IMR-90 (cell line): ENCODE results near the gene TRIM37. TPM values are rescaled to one million over a fixed set of nuclear protein-coding genes. Genes with fewer than 3 reads are reported as not detected.

ENCODE experiments used
- ATAC-seq: fragments of 200-7000 bp; cut with Tn5 transposase; 2 replicates; pipeline ENCODE4 v1.9.1; 2020; ENCODE audit warnings: low read depth, mild to moderate bottlenecking, moderate library complexity
- BruUV-seq: library from RNA; stranded (reverse); fragments of 400-500 nt; replicated peaks from 2 replicates; lab custom pipeline; 2021; lab: Mats Ljungman, UMichigan
- CTCF ChIA-PET: fragments of 300-600 bp; formaldehyde crosslinking; extraction: SDS; loops from one replicate; lab custom pipeline; 2021; ENCODE audit warnings: antibody characterized with exemption; lab: Yijun Ruan, JAX
- POLR2A ChIA-PET: fragments of 300-600 bp; sonication (Branson Sonifier 250); formaldehyde crosslinking; loops from one replicate; lab custom pipeline; 2022; ENCODE audit warnings: antibody characterized with exemption; ENCODE audit not compliant: unreplicated experiment; lab: Charles Lee
- DNase-seq: peaks from one replicate; pipeline ENCODE4 v3.0.0; 2013
- H2AFZ ChIP-seq: replicated peaks from 2 replicates; pipeline ENCODE3; 2013; ENCODE audit warnings: low read length, mild to moderate bottlenecking; ENCODE audit not compliant: poor library complexity
- H2AK5ac ChIP-seq: 2 replicates; pipeline ENCODE4 v1.6.1; 2013; ENCODE audit warnings: low read depth, low read length, inconsistent platforms
- H2AK9ac ChIP-seq: replicated peaks from 2 replicates; pipeline ENCODE3; 2013; ENCODE audit warnings: mild to moderate bottlenecking, low read depth, low read length, moderate library complexity; ENCODE audit not compliant: poor library complexity
- H2BK120ac ChIP-seq: 2 replicates; pipeline ENCODE4 v1.6.1; 2013; ENCODE audit warnings: low read depth, low read length, inconsistent platforms
- H2BK15ac ChIP-seq: 3 replicates; pipeline ENCODE4 v1.6.1; 2013; ENCODE audit warnings: low read depth, low read length, inconsistent platforms
- H2BK20ac ChIP-seq: 2 replicates; pipeline ENCODE4 v1.6.1; 2013; ENCODE audit warnings: low read depth, mild to moderate bottlenecking, inconsistent platforms, low read length, moderate library complexity
- H2BK5ac ChIP-seq: 2 replicates; pipeline ENCODE4 v1.6.1; 2013; ENCODE audit warnings: mild to moderate bottlenecking, low read depth, low read length, inconsistent platforms; ENCODE audit not compliant: poor library complexity, severe bottlenecking
- H3K14ac ChIP-seq: replicated peaks from 2 replicates; pipeline ENCODE4 v1.6.1; 2013; ENCODE audit warnings: low read depth, low read length, inconsistent platforms
- H3K18ac ChIP-seq: 2 replicates; pipeline ENCODE4 v1.6.1; 2013; ENCODE audit warnings: low read depth, low read length, control low read depth
- H3K23ac ChIP-seq: 2 replicates; pipeline ENCODE4 v1.6.1; 2013; ENCODE audit warnings: low read depth, low read length, inconsistent platforms
- H3K27ac ChIP-seq: 2 replicates; pipeline ENCODE4 v1.5.1; 2013; ENCODE audit warnings: mild to moderate bottlenecking, control low read depth, low read length; ENCODE audit not compliant: insufficient read depth
- H3K27me3 ChIP-seq: 2 replicates; pipeline ENCODE4 v1.6.1; 2013; ENCODE audit warnings: low read length; ENCODE audit not compliant: control insufficient read depth, insufficient read depth
- H3K36me3 ChIP-seq: 2 replicates; pipeline ENCODE4 v1.6.1; 2013; ENCODE audit warnings: low read length, mixed read lengths; ENCODE audit not compliant: control insufficient read depth, insufficient read depth
- H3K4ac ChIP-seq: 2 replicates; pipeline ENCODE4 v1.6.1; 2013; ENCODE audit warnings: low read depth, low read length, inconsistent platforms
- H3K4me1 ChIP-seq: 2 replicates; pipeline ENCODE4 v1.6.1; 2013; ENCODE audit warnings: low read length, mixed read lengths; ENCODE audit not compliant: control insufficient read depth, insufficient read depth
- H3K4me2 ChIP-seq: 2 replicates; pipeline ENCODE4 v1.6.1; 2013; ENCODE audit warnings: low read depth, mild to moderate bottlenecking, control low read depth, low read length, moderate library complexity
- H3K4me3 ChIP-seq: 2 replicates; pipeline ENCODE4 v1.5.1; 2013; ENCODE audit warnings: low read depth, mild to moderate bottlenecking, control low read depth, low read length, moderate library complexity; ENCODE audit not compliant: insufficient read depth
- H3K56ac ChIP-seq: 2 replicates; pipeline ENCODE4 v1.6.1; 2013; ENCODE audit warnings: low read length, inconsistent platforms; ENCODE audit not compliant: insufficient read depth; ENCODE audit errors: extremely low read depth
- H3K79me1 ChIP-seq, 2 experiments: 2 replicates each; pipeline ENCODE4 v1.6.1; 2013; ENCODE audit warnings: low read length in 2 of 2, inconsistent platforms in 1 of 2, low read depth in 1 of 2
- H3K9ac ChIP-seq: 2 replicates; pipeline ENCODE4 v1.6.1; 2013; ENCODE audit warnings: low read depth, low read length, control low read depth
- H3K9me1 ChIP-seq: 2 replicates; pipeline ENCODE4 v1.6.1; 2013; ENCODE audit warnings: low read length, inconsistent platforms; ENCODE audit not compliant: insufficient read depth
- H3K9me3 ChIP-seq: 2 replicates; pipeline ENCODE4 v1.6.1; 2013; ENCODE audit warnings: low read length; ENCODE audit not compliant: control insufficient read depth, insufficient read depth
- H4K20me1 ChIP-seq: 2 replicates; pipeline ENCODE4 v1.6.1; 2013; ENCODE audit warnings: low read length, inconsistent platforms; ENCODE audit not compliant: insufficient read depth
- H4K5ac ChIP-seq: 2 replicates; pipeline ENCODE4 v1.6.1; 2013; ENCODE audit warnings: mild to moderate bottlenecking, low read depth, low read length, control low read depth
- H4K8ac ChIP-seq, 2 experiments: 2 replicates each; pipeline ENCODE4 v1.6.1; 2013; ENCODE audit warnings: low read depth in 2 of 2, low read length in 2 of 2, control low read depth in 1 of 2, inconsistent platforms in 1 of 2
- H4K91ac ChIP-seq: 2 replicates; pipeline ENCODE4 v1.6.1; 2013; ENCODE audit warnings: low read depth, low read length, inconsistent platforms; ENCODE audit not compliant: insufficient read depth
- BHLHE40 ChIP-seq: fragments of 150-350 bp; IDR thresholded peaks from 2 replicates; pipeline ENCODE4 v1.6.1; 2016; ENCODE audit warnings: mild to moderate bottlenecking, low read depth, low read length
- CEBPB ChIP-seq: IDR thresholded peaks from 2 replicates; pipeline ENCODE4 v1.6.1; 2012; ENCODE audit warnings: low read depth, low read length, improper control_type of control experiment
- FOS ChIP-seq: fragments of 150-350 bp; IDR thresholded peaks from 2 replicates; pipeline ENCODE4 v1.6.1; 2016; ENCODE audit warnings: low read depth, low read length
- MAFK ChIP-seq: IDR thresholded peaks from 2 replicates; pipeline ENCODE4 v1.6.1; 2012; ENCODE audit warnings: low read depth, low read length, improper control_type of control experiment
- MAZ ChIP-seq: IDR thresholded peaks from 2 replicates; pipeline ENCODE4 v1.6.1; 2012; ENCODE audit warnings: low read depth, mild to moderate bottlenecking, low read length, improper control_type of control experiment, moderate library complexity, borderline replicate concordance
- MXI1 ChIP-seq: IDR thresholded peaks from 2 replicates; pipeline ENCODE4 v1.6.1; 2012; ENCODE audit warnings: low read depth, mild to moderate bottlenecking, low read length, moderate library complexity, borderline replicate concordance
- POLR2A ChIP-seq: IDR thresholded peaks from 2 replicates; pipeline ENCODE4 v1.6.1; 2012; ENCODE audit warnings: mild to moderate bottlenecking, low read depth, low read length
- RAD21 ChIP-seq: IDR thresholded peaks from 2 replicates; pipeline ENCODE4 v1.6.1; 2012; ENCODE audit warnings: low read length, improper control_type of control experiment
- RCOR1 ChIP-seq: IDR thresholded peaks from 2 replicates; pipeline ENCODE4 v1.6.1; 2012; ENCODE audit warnings: mild to moderate bottlenecking, low read length, improper control_type of control experiment; ENCODE audit not compliant: insufficient replicate concordance
- WGBS, 2 experiments: methylation state at CpG; one replicate each; pipeline versions ENCODE4 v1.1.5 to v1.1.7; 2013; ENCODE audit warnings: missing lambda C conversion rate in 2 of 2; ENCODE audit not compliant: insufficient read length in 1 of 2; ENCODE audit errors: extremely low coverage in 2 of 2; 5-methylcytosine and 5-hydroxymethylcytosine counted together
- dilution Hi-C: fragments of 300-500 bp; cut with HindIII; formaldehyde crosslinking; loops from one replicate; pipeline ENCODE4 v1.14.3; 2018; ENCODE audit warnings: low sequenced_read_pairs; ENCODE audit not compliant: unreplicated experiment
- in situ Hi-C: fragments of 300-500 bp; cut with MboI; formaldehyde crosslinking; loops from 3 replicates; pipeline ENCODE4 v1.14.3; 2019; ENCODE audit warnings: low sequenced_read_pairs, inconsistent platforms, mixed read lengths
- intact Hi-C: fragments of 100-400 bp; cut with micrococcal nuclease; formaldehyde crosslinking; loops from 2 replicates; pipeline ENCODE4 v1.10.0; 2022
- polyA plus RNA-seq, 3 experiments: library from polyadenylated mRNA; depleted of rRNA; stranded (reverse); fragments of >200 nt; gene quantifications; 2 replicates each; pipeline ENCODE4 v1.2.3, GENCODE V29; 2012; ENCODE audit warnings: low replicate concordance in 1 of 3
- total RNA-seq: library from RNA; depleted of rRNA; stranded (reverse); fragments of >200 nt; gene quantifications from 2 replicates; pipeline ENCODE4 v1.2.3, GENCODE V29; 2012
- TF ChIP-seq, protein P1 (sequence below): fragments of 150-350 bp; IDR thresholded peaks from 2 replicates; pipeline ENCODE4 v1.6.1; 2016; ENCODE audit warnings: low read depth, mild to moderate bottlenecking, low read length, moderate library complexity, borderline replicate concordance

TRIM37 gene
- total and polyA plus RNA-seq, 2 of the 4 experiments (the other 2 are of a cell fraction): 12.1 to 24.9 TPM

DNA sequence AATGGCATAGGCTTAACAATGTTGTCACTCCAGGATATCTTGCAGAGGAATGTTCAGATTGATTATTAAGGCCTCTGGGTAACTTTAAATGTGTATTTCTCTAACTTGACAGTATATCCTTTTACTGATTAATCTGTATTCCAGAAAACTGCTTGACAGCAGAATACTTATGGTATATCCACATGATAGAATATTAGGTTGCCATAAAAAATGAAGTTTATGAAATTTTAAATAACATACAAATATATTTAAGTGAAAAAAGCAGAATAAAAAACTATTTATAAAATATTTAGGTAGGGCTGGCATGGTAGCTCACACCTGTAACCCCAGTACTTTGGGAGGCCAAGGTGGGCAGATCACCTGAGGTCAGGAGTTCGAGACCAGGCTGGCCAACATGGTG lies 106.7 kb downstream of the TRIM37 start:
- CTCF ChIA-PET: no interaction called here
- no peak overlapping the region for H3K14ac ChIP-seq
- H3K4me3 ChIP-seq: no peak overlapping the region
- H3K9me3 ChIP-seq: no peaks in the 10 kb centered on the region
- ATAC-seq (no peak), DNase-seq (no peak)
- H2BK5ac ChIP-seq: no peak overlapping the region
- WGBS, 2 experiments: no CpG with 5 or more reads among the region's 1 CpG
- no peaks in the 10 kb centered on the region; the same call in 1 of the 2 replicates for H3K9me1 ChIP-seq
- H2BK15ac ChIP-seq: no peak overlapping the region
- H2AK5ac ChIP-seq: no peak overlapping the region
- H2BK120ac ChIP-seq: no peak overlapping the region
- H3K4me2 ChIP-seq: no peak overlapping the region
- no peak for TF ChIP-seq MAZ
- TF ChIP-seq FOS: no peak
- no peak for TF ChIP-seq POLR2A
- no peak for TF ChIP-seq RCOR1
- no peak for TF ChIP-seq RAD21
- TF ChIP-seq MXI1: no peak
- TF ChIP-seq BHLHE40: no peak
- no peak for TF ChIP-seq CEBPB
- no peak for TF ChIP-seq MAFK
- TF ChIP-seq, protein P1, sequence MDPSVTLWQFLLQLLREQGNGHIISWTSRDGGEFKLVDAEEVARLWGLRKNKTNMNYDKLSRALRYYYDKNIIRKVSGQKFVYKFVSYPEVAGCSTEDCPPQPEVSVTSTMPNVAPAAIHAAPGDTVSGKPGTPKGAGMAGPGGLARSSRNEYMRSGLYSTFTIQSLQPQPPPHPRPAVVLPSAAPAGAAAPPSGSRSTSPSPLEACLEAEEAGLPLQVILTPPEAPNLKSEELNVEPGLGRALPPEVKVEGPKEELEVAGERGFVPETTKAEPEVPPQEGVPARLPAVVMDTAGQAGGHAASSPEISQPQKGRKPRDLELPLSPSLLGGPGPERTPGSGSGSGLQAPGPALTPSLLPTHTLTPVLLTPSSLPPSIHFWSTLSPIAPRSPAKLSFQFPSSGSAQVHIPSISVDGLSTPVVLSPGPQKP: no peak
- H3K4me1 ChIP-seq: peaks cover 9% of the 10 kb centered on the region
- H3K9ac ChIP-seq: no peak overlapping the region
- intact Hi-C loops: loop anchor here (2.0 to 5.0 kb wide), 2 partner anchors 213 to 343 kb away; no protein-coding TSS in a partner anchor
- no peak overlapping the region for H4K91ac ChIP-seq
- POLR2A ChIA-PET: no interaction called here
- no peaks in the 10 kb centered on the region for H3K27me3 ChIP-seq
- no peak overlapping the region for H2AK9ac ChIP-seq
- H3K4ac ChIP-seq: no peak overlapping the region
- H3K79me1 ChIP-seq: peaks cover 0 to 4% of the 10 kb centered on the region in 2 experiments; a peak in 1 of 4 replicates
- no peak overlapping the region for H3K18ac ChIP-seq
- no peak overlapping the region for H4K5ac ChIP-seq
- H4K20me1 ChIP-seq: no peaks in the 10 kb centered on the region
- no peak overlapping the region for H3K23ac ChIP-seq
- in situ Hi-C loops: loop anchor here (10.0 kb wide), 1 partner anchor 415 kb away; no protein-coding TSS in a partner anchor
- peaks cover 3% of the 10 kb centered on the region; the same call in 1 of the 2 replicates for H3K36me3 ChIP-seq
- no peak overlapping the region for H2AFZ ChIP-seq
- dilution Hi-C loops: no loop called here
- no TSS peak for BruUV-seq
- H3K56ac ChIP-seq: no peak overlapping the region
- H4K8ac ChIP-seq: no peak overlapping the region
- H3K27ac ChIP-seq: no peak overlapping the region
- no peak overlapping the region for H2BK20ac ChIP-seq
